ENCODE data around the gene PYURF.

PYURF gene

DNA sequence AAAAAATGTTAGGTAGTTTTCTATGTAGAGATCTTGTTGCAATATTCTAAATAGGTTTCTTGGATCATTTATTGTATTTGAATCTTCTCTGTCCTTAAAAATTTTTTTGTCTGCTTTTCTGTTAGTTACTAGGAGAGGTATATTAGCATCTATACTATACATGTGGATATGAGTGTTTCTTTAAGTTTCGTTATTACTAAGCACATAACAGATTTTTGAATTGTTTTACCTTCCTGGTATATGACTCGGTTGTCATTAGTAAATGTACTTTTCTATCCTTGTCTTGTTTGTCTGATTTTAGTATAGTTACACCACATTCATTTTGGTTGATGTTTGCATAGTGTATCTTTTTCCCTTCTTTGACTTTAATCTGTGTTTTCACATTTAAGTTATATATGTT lies 20.2 kb downstream of the PYURF start:
- Histone ChIP-seq H3K9me3 (ENCODE audit: control insufficient read depth, low read length) (no peaks in the 10 kb centered on the region), H2BK15ac (ENCODE audit: low read depth, poor library complexity, severe bottlenecking) (no peak overlapping the region), H3K27me3 (ENCODE audit: control insufficient read depth in 1 of 2, insufficient read depth in 1 of 2, low read length in 2 of 2) (no peaks in the 10 kb centered on the region), H4K91ac (ENCODE audit: low read length) (no peak overlapping the region), H2BK5ac (ENCODE audit: low read depth, low read length, poor library complexity, severe bottlenecking) (no peak overlapping the region), H3K79me1 (replicated peaks; ENCODE audit: low read length, poor library complexity, severe bottlenecking) (no peaks in the 10 kb centered on the region), H3K4me2 (ENCODE audit: low read length, poor library complexity, severe bottlenecking) (no peak overlapping the region), H4K8ac (ENCODE audit: low read length) (no peak overlapping the region), H3K18ac (ENCODE audit: low read depth in 1 of 2, low read length in 2 of 2) (no peak overlapping the region), H3K36me3 (ENCODE audit: control insufficient read depth in 1 of 2, insufficient read depth in 2 of 2, low read depth in 1 of 2, low read length in 2 of 2) (no peaks in the 10 kb centered on the region), H2BK120ac (ENCODE audit: low read depth, low read length) (no peak overlapping the region), H3K23ac (ENCODE audit: low read length in 2 of 2) (no peak overlapping the region), H3K4ac (ENCODE audit: low read depth in 1 of 2, low read length in 2 of 2) (no peak overlapping the region), H3K4me1 (ENCODE audit: control insufficient read depth, insufficient read depth, low read depth, low read length) (no peaks in the 10 kb centered on the region), H3K4me3 (ENCODE audit: insufficient read depth in 1 of 2, low read depth in 1 of 2, low read length in 2 of 2) (no peak overlapping the region), H2AFZ (ENCODE audit: low read depth, low read length) (no peak overlapping the region), H2AK5ac (ENCODE audit: low read length, severe bottlenecking) (no peak overlapping the region), H3K14ac (ENCODE audit: low read length in 2 of 2) (no peak overlapping the region), H3K27ac (ENCODE audit: low read length, poor library complexity, severe bottlenecking) (no peak overlapping the region), H3K9ac (ENCODE audit: low read length) (no peak overlapping the region), H2BK12ac (ENCODE audit: low read length in 2 of 2) (no peak overlapping the region)
- no peak for DNase-seq
- WGBS: no CpG with 5 or more reads among the region's 2 CpGs

DNA sequence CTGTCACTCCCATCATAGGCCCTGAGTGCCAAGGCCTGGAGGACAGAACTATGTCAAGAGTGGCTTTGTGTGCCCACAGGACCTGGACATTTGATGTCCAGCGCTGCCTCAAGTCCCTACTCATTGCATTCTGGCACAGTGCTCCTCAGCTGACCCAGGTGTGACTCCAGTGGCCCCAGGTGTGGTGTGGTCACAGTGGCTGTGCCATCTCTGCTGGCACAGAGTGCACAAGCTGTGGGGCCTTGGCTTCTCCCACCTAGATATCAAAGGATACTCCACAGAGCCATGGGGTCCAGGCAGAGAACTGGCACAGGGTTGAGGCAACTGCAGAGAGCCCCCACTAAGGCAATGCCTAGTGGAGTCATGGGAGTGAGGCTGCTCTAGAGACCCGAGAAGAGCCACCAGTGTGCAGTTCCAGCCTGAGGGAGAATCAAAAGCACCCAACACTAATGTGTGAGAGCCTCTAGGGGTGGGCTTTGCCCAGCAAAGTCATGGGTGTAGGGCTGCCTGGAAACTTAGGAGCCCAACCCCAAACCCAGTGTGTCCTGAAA lies 25.6 kb downstream of the PYURF start:
- Histone ChIP-seq H4K91ac (ENCODE audit: low read length) (peak overlapping the region; percentile 56), H3K4me3 (ENCODE audit: insufficient read depth in 1 of 2, low read depth in 1 of 2, low read length in 2 of 2) (no peak overlapping the region), H3K18ac (ENCODE audit: low read depth in 1 of 2, low read length in 2 of 2) (no peak overlapping the region), H3K9me3 (ENCODE audit: control insufficient read depth, low read length) (no peaks in the 10 kb centered on the region), H2AK5ac (ENCODE audit: low read length, severe bottlenecking) (no peak overlapping the region), H3K36me3 (ENCODE audit: control insufficient read depth in 1 of 2, insufficient read depth in 2 of 2, low read depth in 1 of 2, low read length in 2 of 2) (no peaks in the 10 kb centered on the region), H3K4me1 (ENCODE audit: control insufficient read depth, insufficient read depth, low read depth, low read length) (no peaks in the 10 kb centered on the region), H4K8ac (ENCODE audit: low read length) (no peak overlapping the region), H3K9ac (ENCODE audit: low read length) (no peak overlapping the region), H2BK15ac (ENCODE audit: low read depth, poor library complexity, severe bottlenecking) (no peak overlapping the region), H3K14ac (ENCODE audit: low read length in 2 of 2) (no peak overlapping the region), H3K4me2 (ENCODE audit: low read length, poor library complexity, severe bottlenecking) (no peak overlapping the region), H3K27ac (ENCODE audit: low read length, poor library complexity, severe bottlenecking) (no peak overlapping the region), H2BK120ac (ENCODE audit: low read depth, low read length) (no peak overlapping the region), H2AFZ (ENCODE audit: low read depth, low read length) (no peak overlapping the region), H3K4ac (ENCODE audit: low read depth in 1 of 2, low read length in 2 of 2) (no peak overlapping the region), H3K23ac (ENCODE audit: low read length in 2 of 2) (no peak overlapping the region), H3K27me3 (ENCODE audit: control insufficient read depth in 1 of 2, insufficient read depth in 1 of 2, low read length in 2 of 2) (no peaks in the 10 kb centered on the region), H2BK5ac (ENCODE audit: low read depth, low read length, poor library complexity, severe bottlenecking) (no peak overlapping the region), H2BK12ac (ENCODE audit: low read length in 2 of 2) (no peak overlapping the region), H3K79me1 (replicated peaks; ENCODE audit: low read length, poor library complexity, severe bottlenecking) (no peaks in the 10 kb centered on the region)
- WGBS: 85% methylated on average over 2 of the region's 2 CpGs
- no peak for DNase-seq

DNA sequence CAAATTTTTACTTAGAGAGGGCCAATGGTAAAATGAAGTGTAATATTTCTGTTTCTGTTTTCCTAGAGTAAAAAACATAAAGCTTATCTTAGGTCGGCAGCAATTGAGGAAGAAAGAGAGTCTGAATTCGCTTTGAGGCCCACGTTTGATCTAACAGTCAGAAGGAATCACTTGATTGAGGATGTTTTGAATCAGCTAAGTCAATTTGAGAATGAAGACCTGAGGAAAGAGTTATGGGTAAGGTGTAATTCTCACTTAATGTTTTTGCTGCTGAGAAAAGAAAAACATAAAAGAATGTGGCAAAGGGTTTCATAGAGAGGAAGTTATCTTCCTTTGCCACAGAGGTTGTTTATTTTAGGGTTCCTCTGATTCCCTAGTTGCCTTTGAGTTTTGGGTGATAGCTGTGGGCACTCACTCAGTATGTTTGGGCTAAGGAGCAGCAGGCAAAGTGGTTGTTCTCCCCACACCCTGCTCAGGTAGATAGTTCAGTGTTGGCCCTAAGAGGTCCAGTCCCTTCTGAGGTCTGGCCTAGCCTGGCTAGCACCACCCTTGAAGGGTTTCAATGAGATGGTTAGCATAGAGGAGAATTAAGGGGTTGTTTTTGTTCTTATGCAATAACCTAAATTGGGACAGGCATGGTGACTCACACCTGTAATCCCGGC lies 34.3 kb downstream of the PYURF start:
- 89% methylated on average over 4 of the region's 4 CpGs for WGBS
- H3K79me1 ChIP-seq (replicated peaks; ENCODE audit: low read length, poor library complexity, severe bottlenecking): no peaks in the 10 kb centered on the region
- no peak overlapping the region for H3K4ac ChIP-seq (ENCODE audit: low read depth in 1 of 2, low read length in 2 of 2)
- no peak overlapping the region for H2AFZ ChIP-seq (ENCODE audit: low read depth, low read length)
- H3K27ac ChIP-seq (ENCODE audit: low read length, poor library complexity, severe bottlenecking): no peak overlapping the region
- no peak overlapping the region for H3K9ac ChIP-seq (ENCODE audit: low read length)
- H3K27me3 ChIP-seq (ENCODE audit: control insufficient read depth in 1 of 2, insufficient read depth in 1 of 2, low read length in 2 of 2): no peaks in the 10 kb centered on the region
- H4K8ac ChIP-seq (ENCODE audit: low read length): no peak overlapping the region
- H2BK15ac ChIP-seq (ENCODE audit: low read depth, poor library complexity, severe bottlenecking): no peak overlapping the region
- no peak overlapping the region for H2BK5ac ChIP-seq (ENCODE audit: low read depth, low read length, poor library complexity, severe bottlenecking)
- H2BK120ac ChIP-seq (ENCODE audit: low read depth, low read length): no peak overlapping the region
- H3K4me3 ChIP-seq (ENCODE audit: insufficient read depth in 1 of 2, low read depth in 1 of 2, low read length in 2 of 2): no peak overlapping the region
- H3K23ac ChIP-seq (ENCODE audit: low read length in 2 of 2): no peak overlapping the region
- no peaks in the 10 kb centered on the region for H3K36me3 ChIP-seq (ENCODE audit: control insufficient read depth in 1 of 2, insufficient read depth in 2 of 2, low read depth in 1 of 2, low read length in 2 of 2)
- H2AK5ac ChIP-seq (ENCODE audit: low read length, severe bottlenecking): no peak overlapping the region
- H4K91ac ChIP-seq (ENCODE audit: low read length): no peak overlapping the region
- no peaks in the 10 kb centered on the region for H3K9me3 ChIP-seq (ENCODE audit: control insufficient read depth, low read length)
- no peak overlapping the region for H3K18ac ChIP-seq (ENCODE audit: low read depth in 1 of 2, low read length in 2 of 2)
- H3K4me2 ChIP-seq (ENCODE audit: low read length, poor library complexity, severe bottlenecking): no peak overlapping the region
- H3K4me1 ChIP-seq (ENCODE audit: control insufficient read depth, insufficient read depth, low read depth, low read length): no peaks in the 10 kb centered on the region
- DNase-seq: no peak
- H2BK12ac ChIP-seq (ENCODE audit: low read length in 2 of 2): no peak overlapping the region
- H3K14ac ChIP-seq (ENCODE audit: low read length in 2 of 2): no peak overlapping the region

DNA sequence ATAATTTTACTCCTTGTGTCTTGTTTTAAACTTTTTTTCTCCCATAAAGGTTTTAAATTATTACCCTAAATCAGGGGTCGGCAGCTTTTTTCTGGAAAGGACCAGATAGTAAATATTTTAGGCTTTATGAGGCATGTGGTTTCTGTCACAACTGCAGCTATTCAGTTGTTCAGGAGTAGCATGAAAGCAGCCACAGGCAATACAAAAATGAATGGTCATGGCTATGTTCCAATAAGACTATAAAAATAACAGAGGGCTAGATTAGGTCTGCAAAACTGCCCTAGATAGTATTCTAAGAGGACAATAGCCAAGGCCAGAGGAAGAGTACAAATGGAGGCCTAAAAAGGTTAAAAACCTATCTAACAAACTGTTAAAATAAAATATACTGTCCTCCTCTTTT lies 42.0 kb downstream of the PYURF start:
- Histone ChIP-seq H2AFZ (ENCODE audit: low read depth, low read length) (no peak overlapping the region), H3K4me2 (ENCODE audit: low read length, poor library complexity, severe bottlenecking) (no peak overlapping the region), H3K4me3 (ENCODE audit: insufficient read depth in 1 of 2, low read depth in 1 of 2, low read length in 2 of 2) (no peak overlapping the region), H3K36me3 (ENCODE audit: control insufficient read depth in 1 of 2, insufficient read depth in 2 of 2, low read depth in 1 of 2, low read length in 2 of 2) (no peaks in the 10 kb centered on the region), H2BK15ac (ENCODE audit: low read depth, poor library complexity, severe bottlenecking) (no peak overlapping the region), H3K4ac (ENCODE audit: low read depth in 1 of 2, low read length in 2 of 2) (no peak overlapping the region), H2BK12ac (ENCODE audit: low read length in 2 of 2) (no peak overlapping the region), H4K91ac (ENCODE audit: low read length) (no peak overlapping the region), H2AK5ac (ENCODE audit: low read length, severe bottlenecking) (no peak overlapping the region), H3K18ac (ENCODE audit: low read depth in 1 of 2, low read length in 2 of 2) (no peak overlapping the region), H4K8ac (ENCODE audit: low read length) (no peak overlapping the region), H3K27me3 (ENCODE audit: control insufficient read depth in 1 of 2, insufficient read depth in 1 of 2, low read length in 2 of 2) (no peaks in the 10 kb centered on the region), H2BK120ac (ENCODE audit: low read depth, low read length) (no peak overlapping the region), H2BK5ac (ENCODE audit: low read depth, low read length, poor library complexity, severe bottlenecking) (no peak overlapping the region), H3K79me1 (replicated peaks; ENCODE audit: low read length, poor library complexity, severe bottlenecking) (no peaks in the 10 kb centered on the region), H3K23ac (ENCODE audit: low read length in 2 of 2) (no peak overlapping the region), H3K27ac (ENCODE audit: low read length, poor library complexity, severe bottlenecking) (no peak overlapping the region), H3K9ac (ENCODE audit: low read length) (no peak overlapping the region), H3K14ac (ENCODE audit: low read length in 2 of 2) (no peak overlapping the region), H3K4me1 (ENCODE audit: control insufficient read depth, insufficient read depth, low read depth, low read length) (no peaks in the 10 kb centered on the region), H3K9me3 (ENCODE audit: control insufficient read depth, low read length) (no peaks in the 10 kb centered on the region)
- WGBS: 70% methylated on average over 1 of the region's 1 CpG
- no peak for DNase-seq

All from mesenchymal stem cell (in vitro differentiated cells and primary cell).